Putamen (tissue), 1 donor: ENCODE measurements around the gene HES6.

Source experiments
- DNase-seq: peaks from one replicate; pipeline ENCODE4 v3.0.0-alpha.2; 2016; ENCODE audit warnings: low spot score

HES6 gene, protein sequence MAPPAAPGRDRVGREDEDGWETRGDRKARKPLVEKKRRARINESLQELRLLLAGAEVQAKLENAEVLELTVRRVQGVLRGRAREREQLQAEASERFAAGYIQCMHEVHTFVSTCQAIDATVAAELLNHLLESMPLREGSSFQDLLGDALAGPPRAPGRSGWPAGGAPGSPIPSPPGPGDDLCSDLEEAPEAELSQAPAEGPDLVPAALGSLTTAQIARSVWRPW

DNA sequence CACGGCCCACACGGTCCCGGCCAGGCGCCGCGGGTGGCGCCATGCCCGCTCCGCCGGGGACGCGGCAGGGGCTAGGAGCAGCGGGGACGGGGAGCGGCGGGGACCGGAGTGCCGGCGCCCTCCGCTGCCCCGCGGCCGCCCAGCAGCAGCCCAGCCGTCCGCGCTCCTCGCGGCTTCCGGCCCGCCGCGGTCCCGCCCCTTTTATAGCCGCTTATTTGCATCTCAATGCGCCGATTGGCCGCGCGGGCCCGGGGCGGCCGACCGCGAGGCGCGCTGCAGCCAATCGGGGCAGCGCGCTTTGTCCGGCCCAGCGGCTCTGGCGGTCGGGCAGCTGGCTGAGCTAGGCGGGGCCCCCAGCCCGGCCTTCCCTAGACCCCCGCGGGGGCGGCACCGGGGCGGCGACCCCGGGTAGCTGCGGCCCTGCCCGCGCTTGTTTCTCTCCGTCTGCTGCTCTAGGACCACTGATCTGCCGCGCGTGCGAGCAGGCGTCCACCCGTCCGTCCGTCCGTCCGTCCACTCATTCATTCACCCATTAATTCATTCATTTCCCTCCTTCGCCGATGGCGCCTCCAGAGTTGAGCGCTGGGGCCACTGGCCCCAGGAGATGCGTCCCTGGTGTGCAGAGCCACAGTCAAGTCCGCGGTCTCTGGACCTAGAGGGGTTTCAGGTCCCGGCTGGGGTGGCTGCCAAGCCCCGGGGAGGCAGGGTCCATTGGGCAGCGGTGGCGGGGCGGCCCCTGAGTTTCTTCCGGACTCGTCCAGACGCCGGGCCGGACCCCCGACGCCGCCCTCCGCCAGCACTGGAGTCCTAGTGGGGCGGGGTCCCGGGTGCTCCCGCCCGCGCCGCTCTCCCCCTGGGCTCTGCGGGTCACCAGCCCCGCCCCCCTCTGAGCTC, at the start of gene HES6:
Gene HES6, minus strand, starts transcription at position 176 of the 894 bp plus-strand sequence. Its CDS starts 133 bp downstream, at position 43.
- peak; percentile 88 for DNase-seq

DNA sequence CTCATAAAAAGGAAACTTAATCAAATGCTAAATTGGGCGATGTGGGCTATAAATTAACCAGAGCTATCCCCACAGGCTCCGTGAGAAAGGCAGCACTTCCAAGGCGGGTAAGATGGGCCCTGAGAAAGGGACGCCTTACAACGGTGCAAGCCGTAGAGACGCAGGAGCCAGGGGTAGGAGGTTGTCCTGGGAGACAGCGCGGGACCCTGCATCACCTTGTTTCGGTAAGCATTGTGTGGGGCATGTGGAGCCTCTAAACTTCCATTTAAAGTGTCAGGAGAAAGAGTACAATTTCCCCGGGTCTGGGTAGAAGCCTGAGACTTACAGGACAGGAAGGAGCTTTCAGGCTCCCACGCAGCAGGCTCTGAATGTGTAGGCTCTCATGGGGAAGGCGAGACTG, 49.7 kb upstream of the HES6 start:
- DNase-seq, result no peak

DNA sequence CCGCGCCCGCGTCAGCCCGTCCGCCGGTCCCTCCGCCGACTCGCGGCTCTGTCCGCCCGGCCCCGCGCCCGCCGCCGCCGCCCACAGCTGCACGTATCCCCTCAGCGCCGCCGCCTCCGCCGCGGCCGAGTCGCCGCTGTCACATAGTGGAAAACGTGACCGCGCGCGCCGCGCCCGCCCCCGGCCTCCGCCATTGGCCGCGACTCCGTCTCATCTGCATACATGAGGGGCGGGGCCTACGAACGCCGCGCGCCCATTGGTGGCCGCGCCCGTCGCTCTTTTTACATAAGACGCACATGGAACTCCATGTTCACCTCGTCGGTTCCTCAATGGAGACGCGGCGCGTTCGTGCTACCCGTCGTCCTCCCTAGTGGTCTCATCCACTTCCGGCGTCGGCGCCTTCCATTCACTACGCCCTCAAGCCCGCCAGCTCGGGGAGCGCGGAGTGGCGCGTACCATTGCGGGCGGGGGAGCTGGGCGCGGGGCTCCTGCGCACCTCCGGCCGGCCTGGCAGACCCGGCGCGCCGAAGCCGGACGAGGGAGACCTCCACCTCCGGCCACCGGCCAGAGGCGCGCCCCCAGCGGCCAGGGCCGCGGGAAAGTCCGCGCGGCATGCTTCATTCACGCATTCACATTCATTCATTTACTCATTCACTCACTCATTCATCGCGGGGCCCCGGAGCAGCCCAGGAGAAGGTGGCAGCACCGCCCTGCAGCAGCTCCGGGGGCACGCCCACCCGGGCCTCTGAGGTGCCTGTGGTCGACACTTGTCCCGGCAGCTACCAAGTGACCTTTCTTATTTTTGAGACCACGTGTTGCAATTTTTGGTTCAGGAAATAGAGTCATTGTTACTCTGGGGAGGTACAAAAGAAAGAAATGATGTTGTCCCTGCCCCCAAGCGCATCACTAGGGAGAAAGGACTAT, 49.1 kb upstream of the HES6 start:
- peak; percentile 97 for DNase-seq

DNA sequence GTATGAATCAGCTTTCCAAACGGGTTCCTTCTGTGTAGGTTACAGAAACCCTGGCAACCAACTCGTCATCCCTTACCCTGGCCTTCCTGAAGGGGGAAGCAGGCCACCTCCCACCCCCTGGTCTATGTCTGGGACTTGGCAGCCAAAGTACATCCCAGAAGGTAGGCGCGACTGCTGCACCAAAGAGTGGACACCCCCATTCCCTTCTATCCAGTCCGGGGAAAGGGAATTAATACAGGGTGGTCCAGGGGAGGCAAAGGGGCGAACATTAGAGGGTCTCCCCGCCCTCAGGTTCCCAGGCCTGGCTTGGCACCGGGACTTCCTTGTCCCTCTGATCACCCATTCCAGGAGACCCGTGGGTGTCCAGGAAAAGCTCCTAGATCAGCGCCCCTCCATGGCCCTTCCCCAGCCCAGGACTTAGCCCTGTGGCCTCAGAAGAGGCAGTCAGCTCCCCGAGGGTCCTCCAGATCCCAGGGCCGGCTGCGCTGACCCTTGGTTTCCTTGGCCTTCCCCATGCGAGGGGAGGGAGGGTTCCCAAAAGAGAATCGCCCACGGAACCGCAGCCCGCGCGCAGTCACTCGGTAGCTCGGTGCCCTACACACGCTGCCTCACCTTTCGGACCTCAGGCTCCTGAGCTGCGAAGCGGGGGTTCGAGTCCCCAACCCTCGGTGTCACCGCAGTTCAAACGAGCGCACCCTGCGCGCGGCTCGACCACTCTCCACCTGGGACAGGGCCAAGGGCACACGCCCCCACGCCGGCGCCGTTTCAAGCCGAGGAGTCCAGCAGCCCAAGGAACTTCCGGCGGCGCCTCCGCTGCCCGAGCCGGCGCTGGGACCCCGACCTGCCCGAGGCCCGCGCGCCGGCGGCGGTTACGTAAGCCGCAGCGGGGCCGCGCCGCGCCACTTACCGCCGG, 48.2 kb upstream of the HES6 start, which contains the start of gene PER2:
Gene PER2, minus strand, starts transcription at position 874 of the 913 bp plus-strand sequence. CDS start 10,674 bp downstream, outside the sequence.
- DNase-seq, result peak; percentile 49

DNA sequence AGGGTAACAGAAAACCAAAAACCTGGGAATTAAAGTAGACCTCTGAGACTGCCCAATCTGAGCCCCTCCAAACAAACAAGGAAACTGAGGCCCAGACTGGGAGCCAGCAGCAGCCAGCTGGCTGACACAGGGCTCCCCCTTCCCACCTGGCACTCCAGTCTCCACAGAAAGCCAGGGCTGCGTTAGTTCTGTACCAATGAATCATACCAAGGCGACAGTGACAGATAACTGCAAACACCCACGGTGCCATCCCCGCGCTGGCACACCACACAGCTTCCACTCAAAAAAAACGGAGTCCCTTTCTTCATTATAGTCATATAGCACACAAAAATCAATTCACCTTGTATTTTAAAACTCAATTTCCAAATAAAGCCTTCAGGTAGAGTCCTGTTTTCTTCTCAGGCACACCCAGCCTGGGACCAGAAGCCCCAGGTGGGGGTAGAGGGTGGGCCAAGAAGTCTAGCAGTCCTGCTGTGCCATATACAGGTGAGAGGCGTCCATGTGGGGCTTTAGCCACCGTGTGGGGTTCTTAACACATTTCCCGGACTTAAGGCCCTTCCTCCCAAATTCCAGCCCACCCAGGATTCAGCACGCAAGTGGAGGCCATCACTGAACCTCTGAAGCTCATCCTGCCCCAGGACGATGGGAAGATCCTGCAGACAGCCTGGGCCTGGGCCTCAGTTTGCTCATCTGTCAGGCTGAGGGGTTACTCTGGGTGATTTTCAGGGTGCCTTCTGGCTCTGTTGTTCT, 47.3 kb upstream of the HES6 start:
- DNase-seq, result peak; percentile 71

DNA sequence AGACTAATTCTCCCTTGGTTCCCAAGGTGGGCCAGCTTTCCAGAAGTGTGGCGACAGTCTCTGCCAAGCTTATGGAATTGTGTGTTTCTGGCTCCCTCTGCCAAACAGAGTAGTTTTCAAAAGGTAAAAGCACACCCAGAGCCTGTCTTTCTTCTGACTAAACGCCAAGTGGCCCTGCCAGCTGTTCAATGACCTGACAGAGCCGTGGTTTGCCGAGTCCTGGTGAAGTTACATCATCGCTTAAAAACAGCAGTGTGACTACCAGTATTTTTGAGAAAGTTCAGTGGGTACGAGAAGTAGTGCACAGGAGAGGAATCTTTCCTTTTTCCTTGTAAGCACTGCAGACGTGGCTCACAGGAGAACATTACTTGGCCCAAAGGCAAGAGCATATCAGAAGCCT, 46.7 kb upstream of the HES6 start:
- peak; percentile 25 for DNase-seq

DNA sequence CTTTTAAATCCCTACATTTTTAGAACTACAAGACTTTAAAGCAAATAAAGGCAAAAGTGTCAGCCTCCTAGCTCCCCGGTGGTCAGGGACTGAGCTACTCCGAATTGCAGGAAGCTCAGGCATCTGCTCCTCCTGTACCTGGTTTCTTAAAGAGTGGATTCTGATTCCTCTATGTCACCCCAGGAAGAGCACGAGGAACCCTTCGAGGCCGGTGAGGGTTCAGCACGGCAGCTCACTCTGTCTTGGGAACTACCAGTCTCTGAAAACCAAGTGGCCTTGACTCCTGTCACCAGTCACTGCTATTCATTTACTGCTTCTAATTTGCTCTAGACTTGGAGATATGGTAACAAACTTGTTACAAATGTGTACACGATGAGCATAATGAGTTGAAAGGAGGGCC, 46.3 kb upstream of the HES6 start:
- DNase-seq, result no peak

DNA sequence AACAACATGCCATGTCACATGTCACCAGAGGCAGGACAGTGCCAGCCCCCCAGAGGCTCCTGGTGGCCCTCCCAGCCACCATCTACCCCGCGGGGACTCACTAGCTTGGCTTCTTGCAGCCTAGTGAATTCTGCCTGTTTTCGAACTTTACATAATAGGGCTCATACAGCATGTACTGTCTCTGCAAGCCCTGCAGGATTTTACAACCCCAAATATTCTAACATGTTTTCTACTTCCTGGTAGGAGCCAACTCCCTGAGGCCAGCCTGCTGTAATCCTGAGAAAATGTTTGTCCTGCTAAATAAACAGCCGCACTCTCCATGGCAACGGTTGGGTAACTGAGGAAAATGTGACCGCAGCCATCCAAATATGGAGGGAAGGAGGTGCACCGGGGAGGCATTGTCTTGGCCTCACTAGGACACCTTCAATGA, 45.8 kb upstream of the HES6 start:
- peak; percentile 30 for DNase-seq

DNA sequence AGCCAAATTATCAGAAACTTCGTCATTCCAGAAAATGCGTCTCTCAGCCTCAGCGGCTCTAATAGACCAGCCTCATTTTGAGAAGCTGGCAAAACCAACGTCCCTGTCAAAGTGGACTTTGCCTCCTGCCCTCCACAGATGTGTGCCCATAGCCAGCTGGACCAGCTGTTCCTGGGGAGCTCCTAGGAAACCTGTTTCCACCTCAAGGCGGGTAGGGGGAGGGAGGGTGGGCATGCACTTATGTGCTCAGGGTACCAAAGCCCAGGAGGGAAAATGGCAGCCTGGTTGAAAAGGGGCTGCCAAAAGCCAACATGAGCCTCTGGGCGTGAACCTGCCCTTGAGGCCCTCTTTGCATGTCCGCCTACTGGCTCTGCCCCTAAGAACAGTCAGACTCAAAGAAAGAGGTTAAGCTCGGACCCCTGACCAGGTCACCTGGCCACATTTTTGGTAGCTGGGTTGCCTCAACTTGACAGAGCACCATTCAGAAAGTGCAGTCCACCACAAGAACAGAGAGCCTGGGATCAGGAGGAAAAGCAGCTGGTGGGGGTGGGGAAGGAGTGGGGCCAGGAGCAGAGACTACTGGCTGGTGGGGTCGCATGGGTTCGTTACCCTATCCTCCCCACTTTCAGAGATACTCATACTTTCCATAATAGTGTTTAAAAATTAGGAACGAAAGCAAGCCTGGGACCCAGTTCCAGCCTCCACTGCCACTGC, 45.1 kb upstream of the HES6 start:
- no peak for DNase-seq

DNA sequence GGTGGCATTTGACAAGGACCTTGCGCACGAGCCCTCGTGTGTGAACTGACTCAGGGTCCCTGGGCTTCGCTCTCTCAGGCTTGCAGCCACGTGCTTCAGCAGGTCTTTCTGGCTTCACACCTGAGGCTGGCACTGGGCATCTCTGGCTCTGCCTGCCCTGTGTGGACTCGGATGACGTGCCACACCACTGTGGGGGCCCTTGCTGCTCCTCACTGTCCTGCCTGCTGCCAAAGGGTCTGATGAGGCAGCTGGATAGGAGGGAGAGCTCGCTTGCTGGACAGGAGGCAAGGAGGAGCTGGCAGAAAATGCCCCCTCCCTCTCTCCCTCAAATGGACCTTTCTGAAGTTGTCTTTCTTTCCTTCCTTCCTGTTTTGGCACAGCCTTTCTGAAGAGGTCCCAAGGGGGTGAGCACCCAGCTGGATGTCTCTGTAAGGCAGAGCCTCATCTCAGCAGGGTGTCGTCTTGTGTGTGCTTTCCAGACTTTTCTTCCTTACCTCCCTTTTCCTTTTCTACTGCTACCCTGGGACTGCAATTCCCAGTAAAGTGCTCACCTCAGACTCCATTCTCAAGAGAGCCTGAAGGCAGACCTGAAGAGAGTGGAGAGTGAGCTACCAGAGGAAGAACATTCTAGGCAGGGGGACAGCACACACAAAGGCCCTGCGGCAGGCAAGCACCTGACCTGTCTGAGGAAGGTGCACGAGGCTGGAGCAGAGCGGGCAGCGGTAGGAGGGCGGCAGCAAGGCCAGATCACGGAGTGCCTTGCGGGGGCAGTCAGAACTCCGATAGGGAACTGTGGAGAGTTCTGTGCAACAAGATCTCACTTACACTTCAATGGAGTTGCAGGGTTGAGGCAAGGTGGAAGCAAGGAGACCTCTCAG, 43.3 kb upstream of the HES6 start:
- DNase-seq, result no peak

DNA sequence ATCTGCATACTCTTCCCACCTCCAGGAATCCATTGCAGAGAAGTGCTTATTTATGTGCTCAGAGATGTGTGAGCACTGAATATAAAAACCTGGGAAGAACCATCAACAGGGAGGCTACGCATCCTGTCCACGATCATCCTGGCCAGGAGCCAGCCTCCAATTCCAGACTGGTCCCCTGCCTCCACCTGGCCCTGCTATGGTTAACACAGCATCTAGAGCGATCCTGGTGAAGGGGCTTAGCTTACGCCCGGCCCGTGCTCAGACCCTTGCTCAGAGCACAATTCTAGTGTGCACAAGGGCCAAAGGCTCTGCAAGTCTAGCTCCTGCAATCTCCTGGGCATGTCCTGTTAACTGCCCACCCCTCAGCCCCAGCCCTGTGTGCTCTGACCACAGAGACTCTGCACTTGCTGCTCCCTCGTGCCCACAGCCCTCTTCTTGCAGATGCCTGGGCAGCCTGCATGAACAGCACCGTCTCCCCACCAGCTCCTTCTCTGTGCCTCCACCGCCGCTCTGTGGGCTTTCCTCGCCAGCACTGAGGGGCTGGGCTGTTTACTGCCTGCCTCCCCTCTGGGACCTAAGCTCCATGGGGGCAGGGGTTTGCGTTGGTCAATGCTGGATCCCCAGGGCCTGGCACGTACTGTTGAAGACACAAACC, 42.1 kb upstream of the HES6 start:
- DNase-seq, result no peak

DNA sequence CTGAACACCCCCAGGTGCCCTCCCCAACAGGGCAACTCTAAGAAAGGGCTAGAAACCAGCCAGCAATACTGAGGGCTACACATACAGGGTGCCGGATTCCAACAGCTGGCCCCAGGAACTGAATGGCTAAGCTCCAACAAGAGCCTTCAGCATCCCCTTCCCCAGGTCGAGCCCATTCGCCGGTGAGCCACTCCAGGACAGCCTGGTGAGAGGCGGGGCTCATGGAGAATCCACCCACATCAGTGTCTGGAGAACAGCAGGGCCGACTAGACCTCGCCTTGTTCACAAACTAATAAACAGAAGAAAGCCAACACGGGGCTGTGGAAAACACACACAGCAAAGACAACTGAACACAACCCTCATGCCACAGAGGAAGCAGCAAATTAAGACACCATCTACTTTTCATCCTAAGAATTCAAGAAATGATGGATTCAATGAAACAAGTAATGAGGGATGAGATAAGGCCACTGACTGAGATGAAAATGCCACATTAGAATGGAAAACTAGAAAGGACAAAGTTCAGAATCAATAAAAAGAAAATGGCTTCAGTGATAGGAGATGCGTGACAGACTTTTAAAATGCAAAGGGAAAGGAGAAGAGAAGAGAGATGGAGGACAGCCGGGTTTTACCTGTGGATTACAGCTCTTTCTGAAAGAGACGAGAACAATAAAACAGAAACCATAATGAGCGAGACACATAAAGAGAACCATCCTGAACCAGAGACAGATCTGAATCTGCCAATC, 40.4 kb upstream of the HES6 start:
- DNase-seq, result no peak

DNA sequence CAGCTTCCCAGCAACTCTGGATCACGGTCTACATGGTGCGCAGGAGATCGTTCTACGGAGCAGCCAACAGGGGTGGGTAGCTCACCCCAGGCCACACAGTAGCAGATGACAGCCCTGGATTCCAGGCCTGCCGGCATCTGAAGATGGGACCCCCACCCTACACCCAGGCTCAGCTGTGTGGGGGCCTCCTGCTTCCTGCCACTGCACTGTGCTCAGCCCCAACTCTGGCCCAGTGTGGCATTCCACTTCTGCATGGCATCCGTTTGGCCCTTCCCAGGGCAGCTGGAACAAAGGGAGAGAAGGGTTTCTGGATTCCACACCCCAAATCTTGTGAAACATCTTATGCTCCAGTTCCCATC, 39.5 kb upstream of the HES6 start:
- DNase-seq, result no peak

DNA sequence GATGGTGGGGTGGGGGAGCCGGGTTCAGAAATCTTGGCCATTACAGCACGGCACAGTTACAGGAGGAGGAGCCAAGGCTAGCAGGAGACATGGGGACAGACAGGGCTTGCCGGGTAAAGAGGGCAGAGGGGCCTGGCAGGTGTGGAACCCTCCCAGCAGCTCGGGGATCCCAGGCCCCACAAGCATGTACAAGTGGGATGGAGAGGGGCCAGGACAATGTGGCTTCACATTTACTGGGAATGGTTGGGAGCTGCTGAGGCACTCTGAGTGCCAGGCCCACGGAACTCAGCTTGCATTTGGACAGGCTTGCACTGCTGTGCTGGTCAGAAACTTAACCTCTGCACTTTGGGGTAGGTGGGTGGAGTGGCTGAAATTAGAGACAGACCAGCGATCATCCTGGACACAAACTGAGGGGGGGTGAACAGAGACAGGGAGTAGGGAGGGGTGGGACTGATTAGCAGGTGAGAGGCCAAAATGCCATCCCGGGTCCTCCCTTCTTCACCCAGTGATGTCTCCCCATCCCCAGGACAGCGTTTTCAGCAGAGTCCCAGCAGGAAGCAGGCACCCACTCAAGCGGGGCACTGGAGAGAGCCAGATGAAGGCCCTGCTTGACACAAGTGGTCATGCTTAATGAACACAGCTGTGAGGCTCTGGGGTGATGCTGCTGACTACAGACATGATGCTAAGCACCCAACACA, 38.9 kb upstream of the HES6 start:
- DNase-seq, result no peak

DNA sequence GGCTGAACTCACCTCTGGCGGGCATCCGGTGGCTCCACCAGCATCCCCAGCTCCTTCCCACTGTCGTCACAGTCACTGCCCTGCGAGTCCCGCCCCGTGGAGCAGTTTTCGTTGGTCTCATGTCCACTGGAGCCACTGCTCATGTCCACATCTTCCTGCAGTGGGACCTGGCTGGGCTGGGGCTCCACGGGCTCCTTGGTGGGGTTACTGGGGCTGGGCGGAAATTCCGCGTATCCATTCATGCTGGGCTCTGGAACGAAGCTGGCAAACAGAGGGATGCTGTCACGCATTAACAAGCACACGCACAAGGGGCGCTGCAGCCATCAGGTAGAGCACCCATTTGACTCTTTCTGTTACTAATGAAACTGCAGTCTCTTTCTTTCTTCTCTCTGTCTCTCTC, 37.9 kb upstream of the HES6 start:
- DNase-seq, result no peak

DNA sequence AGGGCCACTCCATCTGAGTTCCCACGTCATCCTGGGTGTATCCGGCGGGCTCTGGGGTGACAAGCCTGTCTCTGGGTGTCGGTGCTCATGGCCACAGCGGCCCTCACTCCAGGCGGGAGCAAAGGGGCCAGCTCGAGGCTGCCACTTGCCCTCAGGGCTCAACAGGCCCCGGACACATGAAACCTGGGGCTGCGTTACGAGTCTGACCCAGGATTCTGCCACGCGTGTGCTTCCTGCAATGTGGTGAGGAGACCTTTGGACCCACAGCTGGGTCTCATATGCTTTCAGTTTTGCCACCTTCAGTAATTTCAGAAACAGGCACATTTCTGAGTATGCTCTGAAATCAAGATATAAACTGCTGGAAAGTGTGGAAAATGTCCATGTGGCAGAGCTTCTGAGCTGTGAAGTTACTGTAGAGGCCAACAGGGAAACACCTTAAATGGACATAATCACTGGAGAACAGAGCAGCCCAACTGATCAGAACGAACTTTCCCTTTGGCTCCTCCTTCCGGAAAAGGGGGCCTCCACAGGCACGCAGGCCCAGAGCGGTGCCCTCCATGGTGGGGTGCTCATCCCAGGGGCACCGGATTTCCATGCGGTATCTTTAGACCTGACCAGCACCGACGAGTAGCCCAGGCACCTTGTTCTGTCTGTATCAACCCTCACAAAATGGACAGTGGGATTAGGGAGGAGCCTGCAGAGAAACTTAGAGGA, 34.5 kb upstream of the HES6 start:
- no peak for DNase-seq
